Hepatocyte (in vitro differentiated cells): Measurements from ENCODE around the gene MBD5.

ENCODE experiments used
- EZH2 ChIP-seq: fragments of 200-600 bp; sonication (generic); IDR thresholded peaks from 2 replicates; pipeline ENCODE4 v1.6.1; 2016; ENCODE audit warnings: antibody characterized with exemption, mild to moderate bottlenecking, borderline replicate concordance
- EZH2phosphoT487 ChIP-seq: fragments of 200-600 bp; sonication (generic); IDR thresholded peaks from one replicate; pipeline ENCODE4 v1.6.1; 2018; ENCODE audit warnings: antibody characterized with exemption, mild to moderate bottlenecking, low read depth, moderate library complexity; ENCODE audit not compliant: unreplicated experiment, severe bottlenecking
- TF ChIP-seq, protein P1 (sequence below): fragments of 200-600 bp; sonication (generic); IDR thresholded peaks from 2 replicates; pipeline ENCODE4 v1.5.1; 2016; ENCODE audit warnings: antibody characterized with exemption, mild to moderate bottlenecking; ENCODE audit not compliant: poor library complexity

DNA sequence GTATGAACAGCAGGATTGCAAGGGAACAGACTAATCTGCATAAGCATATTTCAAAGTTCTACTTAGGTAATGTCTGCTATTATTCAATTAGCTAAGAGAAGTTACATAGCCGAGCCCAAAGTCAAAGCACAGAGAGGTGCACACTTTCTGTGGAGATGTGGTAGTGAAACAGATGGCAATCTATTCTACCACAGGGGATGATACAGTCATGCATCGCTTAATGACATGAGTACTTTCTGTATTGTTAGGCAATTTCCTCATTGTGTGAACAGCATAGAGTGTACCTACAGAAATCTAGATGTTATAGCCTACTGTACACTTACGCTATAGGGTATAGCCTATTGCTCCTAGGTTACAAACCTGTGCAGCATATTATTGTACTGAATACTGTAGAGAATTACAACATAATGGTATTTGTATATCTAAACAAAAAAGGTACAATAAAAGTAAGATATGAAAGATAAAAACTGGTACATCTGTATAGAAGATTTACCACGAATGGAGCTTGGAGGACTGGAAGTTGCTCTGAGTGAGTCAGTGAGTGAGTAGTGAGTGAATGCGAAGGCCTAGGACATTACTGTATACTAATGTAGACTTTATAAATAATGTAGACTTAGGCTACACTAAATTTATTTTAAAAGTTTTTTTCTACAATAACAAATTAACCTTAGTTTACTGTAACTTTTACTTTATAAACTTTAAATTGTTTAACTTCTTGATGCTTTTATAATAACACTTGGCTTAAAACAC is 197.6 kb downstream of the MBD5 start:
- TF ChIP-seq, protein P1, sequence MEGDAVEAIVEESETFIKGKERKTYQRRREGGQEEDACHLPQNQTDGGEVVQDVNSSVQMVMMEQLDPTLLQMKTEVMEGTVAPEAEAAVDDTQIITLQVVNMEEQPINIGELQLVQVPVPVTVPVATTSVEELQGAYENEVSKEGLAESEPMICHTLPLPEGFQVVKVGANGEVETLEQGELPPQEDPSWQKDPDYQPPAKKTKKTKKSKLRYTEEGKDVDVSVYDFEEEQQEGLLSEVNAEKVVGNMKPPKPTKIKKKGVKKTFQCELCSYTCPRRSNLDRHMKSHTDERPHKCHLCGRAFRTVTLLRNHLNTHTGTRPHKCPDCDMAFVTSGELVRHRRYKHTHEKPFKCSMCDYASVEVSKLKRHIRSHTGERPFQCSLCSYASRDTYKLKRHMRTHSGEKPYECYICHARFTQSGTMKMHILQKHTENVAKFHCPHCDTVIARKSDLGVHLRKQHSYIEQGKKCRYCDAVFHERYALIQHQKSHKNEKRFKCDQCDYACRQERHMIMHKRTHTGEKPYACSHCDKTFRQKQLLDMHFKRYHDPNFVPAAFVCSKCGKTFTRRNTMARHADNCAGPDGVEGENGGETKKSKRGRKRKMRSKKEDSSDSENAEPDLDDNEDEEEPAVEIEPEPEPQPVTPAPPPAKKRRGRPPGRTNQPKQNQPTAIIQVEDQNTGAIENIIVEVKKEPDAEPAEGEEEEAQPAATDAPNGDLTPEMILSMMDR, result no peak
- no peak for TF ChIP-seq EZH2
- no peak for TF ChIP-seq EZH2phosphoT487
